ENCODE results near the gene TRIM29. TPM values are rescaled to one million over a fixed set of nuclear protein-coding genes. Genes with fewer than 3 reads are reported as not detected.

Gene TRIM29
- total and polyA plus RNA-seq, 2 of the 4 experiments (the other 2 are of a cell fraction): not detected

- Histone ChIP-seq H3K4me2 (ENCODE audit: low read depth, low read length) (no peak overlapping the region), H2BK20ac (ENCODE audit: low read depth, low read length) (no peak overlapping the region), H2AK9ac (replicated peaks; ENCODE audit: low read depth, low read length, poor library complexity) (no peak overlapping the region), H3K4me1 (ENCODE audit: control insufficient read depth, insufficient read depth, low read length) (no peaks in the 10 kb centered on the region), H3K23ac (ENCODE audit: low read depth, low read length) (no peak overlapping the region), H3K79me1 (ENCODE audit: low read depth in 1 of 2, low read length in 2 of 2) (no peaks in the 10 kb centered on the region), H4K91ac (ENCODE audit: insufficient read depth, low read depth, low read length) (no peak overlapping the region), H3K27ac (ENCODE audit: insufficient read depth, low read length) (no peak overlapping the region), H3K36me3 (ENCODE audit: control insufficient read depth, insufficient read depth, low read length) (no peaks in the 10 kb centered on the region), H3K9me1 (ENCODE audit: insufficient read depth, low read length) (no peaks in the 10 kb centered on the region), H3K9me3 (ENCODE audit: control insufficient read depth, insufficient read depth, low read length) (no peaks in the 10 kb centered on the region), H3K4ac (ENCODE audit: low read depth, low read length) (no peak overlapping the region), H4K8ac (ENCODE audit: low read depth in 2 of 2, low read length in 2 of 2) (no peak overlapping the region), H3K27me3 (ENCODE audit: control insufficient read depth, insufficient read depth, low read length) (peaks cover 9% of the 10 kb centered on the region; the same call in 1 of the 2 replicates), H3K4me3 (ENCODE audit: insufficient read depth, low read depth, low read length) (no peak overlapping the region), H2BK120ac (ENCODE audit: low read depth, low read length) (no peak overlapping the region), H4K5ac (ENCODE audit: low read depth, low read length) (no peak overlapping the region), H2BK15ac (ENCODE audit: low read depth, low read length) (no peak overlapping the region), H2AFZ (replicated peaks; ENCODE audit: low read length, poor library complexity) (no peak overlapping the region), H3K9ac (ENCODE audit: low read depth, low read length) (no peak overlapping the region), H3K56ac (ENCODE audit: extremely low read depth, insufficient read depth, low read length) (no peak overlapping the region), H3K18ac (ENCODE audit: low read depth, low read length) (no peak overlapping the region), H2AK5ac (ENCODE audit: low read depth, low read length) (no peak overlapping the region), H3K14ac (replicated peaks; ENCODE audit: low read depth, low read length) (no peak overlapping the region), H4K20me1 (ENCODE audit: insufficient read depth, low read length) (no peaks in the 10 kb centered on the region), H2BK5ac (ENCODE audit: low read depth, low read length, poor library complexity, severe bottlenecking) (no peak overlapping the region)
- POLR2A ChIA-PET (ENCODE audit: unreplicated experiment): no interaction called here
- no CpG with 5 or more reads among the region's 3 CpGs for WGBS, 2 experiments (ENCODE audit: extremely low coverage in 2 of 2, insufficient read length in 1 of 2)
- no peak for ATAC-seq (ENCODE audit: low read depth)
- no TSS peak for BruUV-seq (replicated peaks)
- dilution Hi-C loops (cut with HindIII; ENCODE audit: low sequenced_read_pairs, unreplicated experiment) (no loop called here), in situ Hi-C loops (cut with MboI; ENCODE audit: low sequenced_read_pairs) (no loop called here), intact Hi-C loops (cut with micrococcal nuclease) (no loop called here)
- no peak for DNase-seq
- TF ChIP-seq USF2 (IDR thresholded peaks at IDR 0.05; ENCODE audit: low read depth, low read length): no peak
- no peak for TF ChIP-seq CEBPB (IDR thresholded peaks at IDR 0.05; ENCODE audit: low read depth, low read length)
- no peak for TF ChIP-seq POLR2A (IDR thresholded peaks at IDR 0.05; ENCODE audit: low read depth, low read length)
- no peak for TF ChIP-seq MAZ (IDR thresholded peaks at IDR 0.05; ENCODE audit: borderline replicate concordance, low read depth, low read length)
- TF ChIP-seq CHD1 (IDR thresholded peaks at IDR 0.05; ENCODE audit: low read depth, low read length): no peak
- TF ChIP-seq ELK1 (IDR thresholded peaks at IDR 0.05; ENCODE audit: borderline replicate concordance, low read depth, low read length): no peak
- CTCF ChIA-PET: no interaction called here
Measured at GRCh38 chr11:120074076-120074475, 63.8 kb downstream of the TRIM29 start.

All from IMR-90 (cell line).